CD14-positive monocyte (primary cell): ENCODE results near the gene FFAR3. TPM values are rescaled to one million over a fixed set of nuclear protein-coding genes. Genes with fewer than 3 reads are reported as not detected.
A peak's percentile ranks its signal among the peaks of the same experiment; 100 is the strongest.

Experiments
- DNase-seq, 3 donors: peaks; one replicate each; pipeline ENCODE4 v3.0.0-alpha.2; 2011 to 2022
- H2AFZ ChIP-seq: 2 replicates; pipeline ENCODE4 v1.6.0; 2012; ENCODE audit warnings: mild to moderate bottlenecking, low read depth, low read length, inconsistent platforms; ENCODE audit not compliant: insufficient read depth, poor library complexity, severe bottlenecking
- H3K27ac ChIP-seq, 2 donors: 1 replicate in 1 of 2; 2 replicates in 1 of 2; pipeline ENCODE4 v1.5.1; 2012 to 2013; ENCODE audit warnings: low read length in 2 of 2, control low read depth in 1 of 2, inconsistent platforms in 1 of 2, low read depth in 1 of 2, mild to moderate bottlenecking in 1 of 2
- H3K27me3 ChIP-seq, 2 donors: one replicate each; pipeline versions ENCODE4 v1.6.0 to v1.6.1; 2011 to 2013; ENCODE audit warnings: low read length in 2 of 2; ENCODE audit not compliant: control insufficient read depth in 2 of 2, insufficient read depth in 2 of 2
- H3K36me3 ChIP-seq, 2 donors: replicated peaks in 1 of 2; 1 replicate in 1 of 2; 2 replicates in 1 of 2; pipeline versions ENCODE4 v1.5.1 to v1.6.1; 2012 to 2013; ENCODE audit warnings: low read length in 2 of 2, control low read depth in 1 of 2, inconsistent platforms in 1 of 2, mild to moderate bottlenecking in 1 of 2; ENCODE audit not compliant: insufficient read depth in 2 of 2, control insufficient read depth in 1 of 2
- H3K4me1 ChIP-seq, 2 donors: 1 replicate in 1 of 2; 2 replicates in 1 of 2; pipeline versions ENCODE4 v1.5.1 to v1.6.1; 2012 to 2013; ENCODE audit warnings: low read length in 2 of 2, control low read depth in 1 of 2, inconsistent platforms in 1 of 2, mild to moderate bottlenecking in 1 of 2, moderate library complexity in 1 of 2; ENCODE audit not compliant: insufficient read depth in 2 of 2, control insufficient read depth in 1 of 2
- H3K4me2 ChIP-seq: replicated peaks from 2 replicates; pipeline ENCODE3; 2012; ENCODE audit warnings: low read length, moderate library complexity, mild to moderate bottlenecking; ENCODE audit not compliant: poor library complexity, severe bottlenecking; ENCODE audit errors: extremely low read depth
- H3K4me3 ChIP-seq, 3 experiments: fragments of 200-600 bp in 1 of 3; sonication (generic) in 1 of 3; replicated peaks in 1 of 3; 1 replicate in 2 of 3; 2 replicates in 1 of 3; pipeline ENCODE4 v1.5.1; 2011 to 2013; ENCODE audit warnings: low read length in 3 of 3, mild to moderate bottlenecking in 3 of 3, control low read depth in 2 of 3, low read depth in 2 of 3, inconsistent platforms in 1 of 3, moderate library complexity in 1 of 3
- H3K79me2 ChIP-seq: 2 replicates; pipeline ENCODE4 v1.6.0; 2012; ENCODE audit warnings: mild to moderate bottlenecking, control low read depth, inconsistent platforms, low read length, moderate library complexity; ENCODE audit not compliant: insufficient read depth
- H3K9ac ChIP-seq: 2 replicates; pipeline ENCODE4 v1.6.0; 2017; ENCODE audit warnings: low read length, mild to moderate bottlenecking; ENCODE audit not compliant: insufficient read depth, poor library complexity, severe bottlenecking
- H3K9me3 ChIP-seq, 2 donors: replicated peaks in 1 of 2; 1 replicate in 1 of 2; 2 replicates in 1 of 2; pipeline versions ENCODE4 v1.5.1 to v1.6.1; 2012 to 2013; ENCODE audit warnings: low read length in 2 of 2, control low read depth in 1 of 2; ENCODE audit not compliant: control insufficient read depth in 1 of 2, insufficient read depth in 1 of 2
- H4K20me1 ChIP-seq: 2 replicates; pipeline ENCODE4 v1.6.0; 2012; ENCODE audit warnings: mild to moderate bottlenecking, low read length, control low read depth, moderate library complexity; ENCODE audit not compliant: insufficient read depth
- H3K27ac Mint-ChIP-seq, 7 donors: one replicate each; pipeline ENCODE4 v1.8.0; 2020; ENCODE audit warnings: mild to moderate bottlenecking in 7 of 7, mixed read lengths in 7 of 7, moderate library complexity in 6 of 7, inconsistent platforms in 2 of 7
- H3K27me3 Mint-ChIP-seq, 3 donors: one replicate each; pipeline ENCODE4 v1.8.0; 2021 to 2022; ENCODE audit warnings: low read depth in 3 of 3, mild to moderate bottlenecking in 3 of 3, mixed read lengths in 3 of 3, moderate library complexity in 3 of 3, inconsistent platforms in 1 of 3
- H3K36me3 Mint-ChIP-seq, 2 donors: one replicate each; pipeline ENCODE4 v1.8.0; 2020; ENCODE audit warnings: mixed read lengths in 2 of 2, inconsistent platforms in 1 of 2, mild to moderate bottlenecking in 1 of 2
- H3K4me1 Mint-ChIP-seq: one replicate; pipeline ENCODE4 v1.8.0; 2020; ENCODE audit warnings: mild to moderate bottlenecking, mixed read lengths
- H3K4me3 Mint-ChIP-seq, 2 donors: one replicate each; pipeline ENCODE4 v1.8.0; 2020; ENCODE audit warnings: mild to moderate bottlenecking in 2 of 2, mixed read lengths in 2 of 2, moderate library complexity in 1 of 2
- H3K9me3 Mint-ChIP-seq, 7 donors: one replicate each; pipeline ENCODE4 v1.8.0; 2020 to 2022; ENCODE audit warnings: mixed read lengths in 7 of 7, mild to moderate bottlenecking in 6 of 7, moderate library complexity in 6 of 7, inconsistent platforms in 2 of 7
- WGBS: methylation state at CpG from one replicate; pipeline ENCODE4 v1.1.5; 2013; ENCODE audit warnings: missing lambda C conversion rate; ENCODE audit not compliant: insufficient coverage; 5-methylcytosine and 5-hydroxymethylcytosine counted together
- intact Hi-C, 2 donors: fragments of 100-400 bp; cut with micrococcal nuclease; formaldehyde crosslinking; loops; one replicate each; pipeline versions ENCODE4 v1.15.0 to v1.15.1; 2023
- polyA plus RNA-seq, 3 donors: library from polyadenylated mRNA; depleted of rRNA in 1 of 3; unstranded in 2 of 3; stranded (reverse) in 1 of 3; fragments of 300-500 nt in 2 of 3; fragments of >200 nt in 1 of 3; fragmentation: Illumina TruSeq in 2 of 3; gene quantifications; 1 replicate in 2 of 3; 2 replicates in 1 of 3; pipeline ENCODE4 v1.2.3, GENCODE V29; 2012 to 2021
- TF ChIP-seq, protein P1 (sequence below): fragments of 200-600 bp; IDR thresholded peaks from one replicate; pipeline ENCODE4 v1.8.0; 2022; ENCODE audit warnings: antibody characterized with exemption, mild to moderate bottlenecking

FFAR3 gene
- polyA plus RNA-seq, 3 donors = 1.2 to 17.9 (median 1.2) TPM

DNA sequence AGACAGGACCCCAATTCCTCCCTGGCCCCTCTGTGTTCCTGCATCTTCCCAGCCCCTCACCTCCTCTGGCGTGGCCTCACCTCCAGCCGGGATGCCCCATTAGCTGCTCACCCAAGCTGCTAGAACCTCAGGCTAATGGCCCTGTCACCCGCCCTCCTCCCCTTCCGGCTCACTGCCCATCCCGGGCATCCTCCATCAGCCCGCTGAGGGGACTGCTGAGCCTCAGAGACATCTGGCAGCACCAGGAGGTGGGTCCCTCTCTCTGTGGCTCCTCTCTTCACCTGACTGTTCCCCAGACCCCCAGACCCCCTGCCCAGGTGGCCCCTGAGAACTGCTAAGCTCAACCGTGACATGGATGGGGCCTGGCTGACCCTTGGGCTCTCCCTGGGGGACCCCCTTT lies 7.7 kb upstream of the FFAR3 start:
- Histone ChIP-seq H3K27me3 (no peaks in the 10 kb centered on the region), H3K9me3 (no peaks in the 10 kb centered on the region), H3K36me3 (no peaks in the 10 kb centered on the region), H3K4me2 (no peak overlapping the region), H2AFZ (no peak overlapping the region), H3K27ac (no peak overlapping the region), H3K9ac (no peak overlapping the region), H3K4me1 (peaks cover 43 to 48% of the 10 kb centered on the region in 2 donors), H3K79me2 (no peaks in the 10 kb centered on the region), H3K4me3 (no peak overlapping the region), H4K20me1 (no peaks in the 10 kb centered on the region)
- DNase-seq = no peak
- TF ChIP-seq, protein P1, sequence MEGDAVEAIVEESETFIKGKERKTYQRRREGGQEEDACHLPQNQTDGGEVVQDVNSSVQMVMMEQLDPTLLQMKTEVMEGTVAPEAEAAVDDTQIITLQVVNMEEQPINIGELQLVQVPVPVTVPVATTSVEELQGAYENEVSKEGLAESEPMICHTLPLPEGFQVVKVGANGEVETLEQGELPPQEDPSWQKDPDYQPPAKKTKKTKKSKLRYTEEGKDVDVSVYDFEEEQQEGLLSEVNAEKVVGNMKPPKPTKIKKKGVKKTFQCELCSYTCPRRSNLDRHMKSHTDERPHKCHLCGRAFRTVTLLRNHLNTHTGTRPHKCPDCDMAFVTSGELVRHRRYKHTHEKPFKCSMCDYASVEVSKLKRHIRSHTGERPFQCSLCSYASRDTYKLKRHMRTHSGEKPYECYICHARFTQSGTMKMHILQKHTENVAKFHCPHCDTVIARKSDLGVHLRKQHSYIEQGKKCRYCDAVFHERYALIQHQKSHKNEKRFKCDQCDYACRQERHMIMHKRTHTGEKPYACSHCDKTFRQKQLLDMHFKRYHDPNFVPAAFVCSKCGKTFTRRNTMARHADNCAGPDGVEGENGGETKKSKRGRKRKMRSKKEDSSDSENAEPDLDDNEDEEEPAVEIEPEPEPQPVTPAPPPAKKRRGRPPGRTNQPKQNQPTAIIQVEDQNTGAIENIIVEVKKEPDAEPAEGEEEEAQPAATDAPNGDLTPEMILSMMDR = no peak
- intact Hi-C loops = loop anchor here (5.0 to 10.0 kb wide), 3 partner anchors 46 to 144 kb away; partner anchors contain the start of gene KRTDAP (in 1 of the 2)
- H3K27ac Mint-ChIP-seq = peak overlapping the region in 2 of 7 donors; percentile 58 to 60
- H3K4me1 Mint-ChIP-seq = peaks cover 44% of the 10 kb centered on the region
- H3K9me3 Mint-ChIP-seq = peaks cover 0 to 2% (median 0%) of the 10 kb centered on the region in 7 donors
- H3K4me3 Mint-ChIP-seq = no peak overlapping the region
- peaks cover 1 to 15% (median 5%) of the 10 kb centered on the region in 3 donors for H3K27me3 Mint-ChIP-seq
- H3K36me3 Mint-ChIP-seq = peaks cover 4 to 5% of the 10 kb centered on the region in 2 donors
- WGBS = 91% methylated on average over 5 of the region's 7 CpGs

DNA sequence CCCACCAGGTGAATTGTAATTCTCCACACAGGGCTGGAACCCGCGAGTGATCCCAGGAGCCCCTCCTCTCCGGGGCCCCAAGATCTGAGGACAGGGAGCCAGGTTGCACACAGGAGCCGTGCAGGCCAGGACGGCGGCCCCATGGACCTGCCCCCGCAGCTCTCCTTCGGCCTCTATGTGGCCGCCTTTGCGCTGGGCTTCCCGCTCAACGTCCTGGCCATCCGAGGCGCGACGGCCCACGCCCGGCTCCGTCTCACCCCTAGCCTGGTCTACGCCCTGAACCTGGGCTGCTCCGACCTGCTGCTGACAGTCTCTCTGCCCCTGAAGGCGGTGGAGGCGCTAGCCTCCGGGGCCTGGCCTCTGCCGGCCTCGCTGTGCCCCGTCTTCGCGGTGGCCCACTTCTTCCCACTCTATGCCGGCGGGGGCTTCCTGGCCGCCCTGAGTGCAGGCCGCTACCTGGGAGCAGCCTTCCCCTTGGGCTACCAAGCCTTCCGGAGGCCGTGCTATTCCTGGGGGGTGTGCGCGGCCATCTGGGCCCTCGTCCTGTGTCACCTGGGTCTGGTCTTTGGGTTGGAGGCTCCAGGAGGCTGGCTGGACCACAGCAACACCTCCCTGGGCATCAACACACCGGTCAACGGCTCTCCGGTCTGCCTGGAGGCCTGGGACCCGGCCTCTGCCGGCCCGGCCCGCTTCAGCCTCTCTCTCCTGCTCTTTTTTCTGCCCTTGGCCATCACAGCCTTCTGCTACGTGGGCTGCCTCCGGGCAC lies 6.7 kb upstream of the FFAR3 start:
- H3K36me3 Mint-ChIP-seq = peaks cover 0 to 4% of the 10 kb centered on the region in 2 donors
- no peak overlapping the region for H3K4me2 ChIP-seq
- no peaks in the 10 kb centered on the region for H3K9me3 ChIP-seq
- H3K27me3 ChIP-seq = no peaks in the 10 kb centered on the region
- H3K9me3 Mint-ChIP-seq = no peaks in the 10 kb centered on the region
- peaks cover 34% of the 10 kb centered on the region for H3K4me1 Mint-ChIP-seq
- H3K9ac ChIP-seq = no peak overlapping the region
- no peaks in the 10 kb centered on the region for H4K20me1 ChIP-seq
- H3K4me1 ChIP-seq = peaks cover 33 to 38% of the 10 kb centered on the region in 2 donors
- H3K4me3 ChIP-seq = no peak overlapping the region
- intact Hi-C loops = loop anchor here (2.0 to 10.0 kb wide), 4 partner anchors 47 to 143 kb away; partner anchors contain the start of gene KRTDAP (in 1 of the 2)
- no peak overlapping the region for H3K27ac ChIP-seq
- H3K36me3 ChIP-seq = no peaks in the 10 kb centered on the region
- no peaks in the 10 kb centered on the region for H3K79me2 ChIP-seq
- H3K27ac Mint-ChIP-seq = no peak overlapping the region
- peaks cover 1 to 5% (median 2%) of the 10 kb centered on the region in 3 donors for H3K27me3 Mint-ChIP-seq
- no peak for DNase-seq
- H3K4me3 Mint-ChIP-seq = no peak overlapping the region
- H2AFZ ChIP-seq = no peak overlapping the region
- TF ChIP-seq, protein P1 = no peak
- 97% methylated on average over 44 of the region's 47 CpGs for WGBS
